Measurements from ENCODE around the gene AGPAT3. TPM values are rescaled to one million over a fixed set of nuclear protein-coding genes. Genes with fewer than 3 reads are reported as not detected.

AGPAT3 gene
- total and polyA plus RNA-seq, 2 donors (not counting 1 experiment from before 2014, with no cell fraction given) = 29.4 to 44.9 TPM

DNA sequence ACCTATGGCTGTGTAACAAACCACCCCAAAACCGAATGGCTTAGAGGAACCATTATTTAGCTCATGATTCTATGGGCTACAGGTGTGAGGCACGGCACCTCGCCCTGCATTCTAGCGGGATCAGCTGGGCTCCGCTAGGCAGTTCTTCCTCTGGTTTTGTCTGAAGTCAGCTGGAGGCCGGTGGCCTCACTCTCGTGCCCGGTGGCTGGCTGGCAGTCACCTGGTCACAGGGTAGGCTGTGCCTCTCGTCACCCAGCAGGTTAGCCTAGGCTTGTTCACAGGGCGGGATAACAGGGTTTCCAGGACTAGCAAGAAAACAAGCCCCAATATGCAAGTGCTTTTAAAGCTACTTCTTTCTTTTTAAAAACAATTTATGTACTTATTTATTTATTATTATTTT lies 16.3 kb upstream of the AGPAT3 start:
- Histone ChIP-seq H3K4me2 (ENCODE audit: extremely low read depth, insufficient read depth, low read length) (no peak overlapping the region), H3K4me1 (ENCODE audit: control insufficient read depth, extremely low read depth, insufficient read depth, low read length) (no peaks in the 10 kb centered on the region), H3K9ac (ENCODE audit: insufficient read depth, low read length) (no peak overlapping the region), H3K27me3 (ENCODE audit: control insufficient read depth, insufficient read depth, low read length) (no peaks in the 10 kb centered on the region), H2AFZ (ENCODE audit: low read length) (no peak overlapping the region), H3K79me2 (ENCODE audit: control insufficient read depth, insufficient read depth, low read length) (no peaks in the 10 kb centered on the region), H4K20me1 (ENCODE audit: control insufficient read depth, extremely low read depth, insufficient read depth, low read length) (no peaks in the 10 kb centered on the region), H3K9me3 (ENCODE audit: control insufficient read depth, insufficient read depth, low read depth, low read length) (no peaks in the 10 kb centered on the region), H3K36me3 (ENCODE audit: control insufficient read depth, insufficient read depth, low read length) (no peaks in the 10 kb centered on the region), H3K27ac (ENCODE audit: insufficient read depth, low read length) (no peak overlapping the region), H3K4me3 (replicated peaks in 1 of 4; ENCODE audit: control extremely low read depth in 1 of 4, insufficient read depth in 1 of 4, low read depth in 3 of 4, low read length in 4 of 4) (no peak overlapping the region)
- TF ChIP-seq CTCF (conservative IDR thresholded peaks at IDR 0.05 in 1 of 2, IDR thresholded peaks at IDR 0.05 in 1 of 2; ENCODE audit: low read depth in 1 of 2, low read length in 2 of 2) = no peak
- TF ChIP-seq EZH2 (IDR thresholded peaks at IDR 0.05; ENCODE audit: low read length, missing control alignments) = no peak
- DNase-seq (ENCODE audit: low read depth in 2 of 2) = no peak

DNA sequence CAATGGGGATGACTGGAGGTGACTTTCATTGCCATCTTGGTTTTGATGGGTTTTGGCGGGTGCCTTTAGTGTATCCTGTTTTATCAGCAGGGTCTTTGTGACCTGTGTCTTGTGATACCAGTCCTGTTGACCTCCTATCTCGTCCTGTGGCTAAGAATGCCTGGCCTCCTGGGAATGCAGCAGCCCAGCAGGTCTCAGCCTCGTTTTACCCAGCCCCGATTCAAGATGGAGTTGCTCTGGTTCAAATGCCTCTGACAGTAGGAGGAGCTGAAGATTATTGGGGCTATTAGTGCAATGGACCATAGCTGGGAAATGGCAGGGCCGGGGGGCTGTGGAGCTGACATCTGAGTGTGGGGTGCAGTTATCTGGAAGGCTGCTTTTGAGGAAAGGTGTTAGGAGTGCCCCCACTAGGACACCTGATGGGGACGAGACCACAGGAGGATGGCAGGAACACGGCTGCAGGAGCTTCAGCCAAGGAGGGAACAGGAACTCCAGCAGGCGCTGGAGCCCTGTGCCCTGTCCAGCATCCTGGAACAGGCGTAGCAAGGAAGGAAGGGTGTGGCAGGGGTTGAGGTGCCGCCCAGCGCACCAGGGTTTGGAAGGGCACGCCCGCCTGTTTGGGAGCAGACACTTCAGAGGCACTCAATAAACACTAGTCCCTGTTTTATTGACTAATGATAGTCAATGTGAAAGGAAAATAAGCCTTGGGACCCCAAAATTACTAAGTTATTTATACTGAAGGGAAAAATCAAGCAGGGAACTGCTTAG lies 15.3 kb upstream of the AGPAT3 start:
- Histone ChIP-seq H2AFZ (ENCODE audit: low read length) (no peak overlapping the region), H3K36me3 (ENCODE audit: control insufficient read depth, insufficient read depth, low read length) (no peaks in the 10 kb centered on the region), H3K4me2 (ENCODE audit: extremely low read depth, insufficient read depth, low read length) (no peak overlapping the region), H3K9ac (ENCODE audit: insufficient read depth, low read length) (no peak overlapping the region), H3K9me3 (ENCODE audit: control insufficient read depth, insufficient read depth, low read depth, low read length) (no peaks in the 10 kb centered on the region), H3K4me1 (ENCODE audit: control insufficient read depth, extremely low read depth, insufficient read depth, low read length) (no peaks in the 10 kb centered on the region), H3K79me2 (ENCODE audit: control insufficient read depth, insufficient read depth, low read length) (no peaks in the 10 kb centered on the region), H3K4me3 (replicated peaks in 1 of 4; ENCODE audit: control extremely low read depth in 1 of 4, insufficient read depth in 1 of 4, low read depth in 3 of 4, low read length in 4 of 4) (no peak overlapping the region), H4K20me1 (ENCODE audit: control insufficient read depth, extremely low read depth, insufficient read depth, low read length) (no peaks in the 10 kb centered on the region), H3K27me3 (ENCODE audit: control insufficient read depth, insufficient read depth, low read length) (peaks cover 5% of the 10 kb centered on the region), H3K27ac (ENCODE audit: insufficient read depth, low read length) (no peak overlapping the region)
- no peak for DNase-seq (ENCODE audit: low read depth in 2 of 2)
- TF ChIP-seq EZH2 (IDR thresholded peaks at IDR 0.05; ENCODE audit: low read length, missing control alignments) (no peak), CTCF (conservative IDR thresholded peaks at IDR 0.05 in 1 of 2, IDR thresholded peaks at IDR 0.05 in 1 of 2; ENCODE audit: low read depth in 1 of 2, low read length in 2 of 2) (no peak)

DNA sequence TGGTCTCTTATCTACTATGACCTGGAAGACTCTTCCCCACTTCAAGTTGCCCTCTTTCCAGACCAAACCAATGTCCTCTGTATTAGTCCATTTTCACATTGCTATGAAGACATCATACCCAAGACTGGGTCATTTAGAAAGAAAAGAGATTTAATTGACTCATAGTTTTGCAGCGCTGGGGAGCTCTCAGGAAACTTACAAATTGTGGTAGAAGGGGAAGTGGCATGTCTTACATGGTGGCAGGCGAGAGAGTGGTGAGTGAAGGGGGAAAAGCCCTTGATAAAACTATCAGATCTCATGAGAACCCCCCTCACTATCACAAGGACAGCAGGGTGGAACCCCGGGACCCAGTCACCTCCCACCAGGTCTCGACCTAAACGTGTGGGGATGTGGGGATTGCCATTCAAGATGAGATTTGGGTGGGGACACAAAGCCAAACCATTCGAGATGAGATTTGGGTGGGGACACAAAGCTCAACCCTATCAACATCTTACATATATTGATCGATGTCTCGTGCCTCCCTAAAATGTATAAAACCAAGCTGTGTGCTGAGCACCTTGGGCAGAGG lies 14.2 kb upstream of the AGPAT3 start:
- Histone ChIP-seq H3K4me3 (replicated peaks in 1 of 4; ENCODE audit: control extremely low read depth in 1 of 4, insufficient read depth in 1 of 4, low read depth in 3 of 4, low read length in 4 of 4) (no peak overlapping the region), H3K4me1 (ENCODE audit: control insufficient read depth, extremely low read depth, insufficient read depth, low read length) (no peaks in the 10 kb centered on the region), H3K36me3 (ENCODE audit: control insufficient read depth, insufficient read depth, low read length) (no peaks in the 10 kb centered on the region), H3K9me3 (ENCODE audit: control insufficient read depth, insufficient read depth, low read depth, low read length) (no peaks in the 10 kb centered on the region), H2AFZ (ENCODE audit: low read length) (no peak overlapping the region), H3K79me2 (ENCODE audit: control insufficient read depth, insufficient read depth, low read length) (no peaks in the 10 kb centered on the region), H3K9ac (ENCODE audit: insufficient read depth, low read length) (no peak overlapping the region), H3K27me3 (ENCODE audit: control insufficient read depth, insufficient read depth, low read length) (peaks cover 10% of the 10 kb centered on the region), H3K27ac (ENCODE audit: insufficient read depth, low read length) (no peak overlapping the region), H4K20me1 (ENCODE audit: control insufficient read depth, extremely low read depth, insufficient read depth, low read length) (no peaks in the 10 kb centered on the region), H3K4me2 (ENCODE audit: extremely low read depth, insufficient read depth, low read length) (no peak overlapping the region)
- no peak for DNase-seq (ENCODE audit: low read depth in 2 of 2)
- TF ChIP-seq EZH2 (IDR thresholded peaks at IDR 0.05; ENCODE audit: low read length, missing control alignments) (no peak), CTCF (conservative IDR thresholded peaks at IDR 0.05 in 1 of 2, IDR thresholded peaks at IDR 0.05 in 1 of 2; ENCODE audit: low read depth in 1 of 2, low read length in 2 of 2) (no peak)
